Measurements from ENCODE around the gene SLN. TPM values are rescaled to one million over a fixed set of nuclear protein-coding genes. Genes with fewer than 3 reads are reported as not detected.
A peak's percentile ranks its signal among the peaks of the same experiment; 100 is the strongest.
"Not testable (repeated sequence)": the region's sequence is repeated elsewhere in the genome, so short reads cannot be mapped to it uniquely, and the experiment has no call there.

SLN gene
- total RNA-seq = not detected

GRCh38 chr11:107711861-107712755 lies at the start of gene SLN:
TSS of gene SLN (minus strand) at chr11:107712056.
- no peaks in the 10 kb centered on the region for H3K4me1 Mint-ChIP-seq
- no peak within 1 kb of the TSS for H3K27ac Mint-ChIP-seq
- no peaks in the 10 kb centered on the region for H3K36me3 Mint-ChIP-seq (ENCODE audit: low read depth)
- peaks cover 42% of the 10 kb centered on the region for H3K27me3 Mint-ChIP-seq
- H3K9me3 Mint-ChIP-seq = no peaks in the 10 kb centered on the region
- H3K4me3 Mint-ChIP-seq = no peak within 1 kb of the TSS
- ATAC-seq (replicated peaks) = no peak

GRCh38 chr11:107758719-107759355 lies 47.0 kb upstream of the SLN start:
- H3K27ac Mint-ChIP-seq; H3K9me3 Mint-ChIP-seq; ATAC-seq (replicated peaks); H3K4me1 Mint-ChIP-seq; H3K4me3 Mint-ChIP-seq; H3K36me3 Mint-ChIP-seq (ENCODE audit: low read depth): not testable (repeated sequence)
- peaks cover 50% of the 10 kb centered on the region for H3K27me3 Mint-ChIP-seq

GRCh38 chr11:107757661-107758060 lies 45.8 kb upstream of the SLN start:
- Mint-ChIP-seq H3K36me3 (ENCODE audit: low read depth) (no peaks in the 10 kb centered on the region), H3K4me1 (no peaks in the 10 kb centered on the region), H3K4me3 (no peak overlapping the region), H3K27ac (no peak overlapping the region), H3K27me3 (peaks cover 50% of the 10 kb centered on the region), H3K9me3 (no peaks in the 10 kb centered on the region)
- ATAC-seq (replicated peaks) = no peak

- Mint-ChIP-seq H3K36me3 (ENCODE audit: low read depth) (no peaks in the 10 kb centered on the region), H3K27ac (no peak overlapping the region), H3K4me1 (no peaks in the 10 kb centered on the region), H3K4me3 (no peak overlapping the region), H3K27me3 (peaks cover 51% of the 10 kb centered on the region), H3K9me3 (no peaks in the 10 kb centered on the region)
- ATAC-seq (replicated peaks) = no peak
These were observed 44.7 kb upstream of the SLN start for GRCh38 chr11:107756553-107756952.

- Mint-ChIP-seq H3K9me3 (no peaks in the 10 kb centered on the region), H3K4me3 (no peak overlapping the region), H3K27ac (no peak overlapping the region), H3K27me3 (peaks cover 45% of the 10 kb centered on the region), H3K4me1 (no peaks in the 10 kb centered on the region), H3K36me3 (ENCODE audit: low read depth) (no peaks in the 10 kb centered on the region)
- no peak for ATAC-seq (replicated peaks)
These were observed 41.3 kb upstream of the SLN start for GRCh38 chr11:107752949-107753822.

GRCh38 chr11:107752508-107752907 lies 40.7 kb upstream of the SLN start:
- Mint-ChIP-seq H3K36me3 (ENCODE audit: low read depth) (no peaks in the 10 kb centered on the region), H3K4me1 (no peaks in the 10 kb centered on the region), H3K9me3 (no peaks in the 10 kb centered on the region), H3K4me3 (no peak overlapping the region), H3K27me3 (peaks cover 40% of the 10 kb centered on the region), H3K27ac (no peak overlapping the region)
- ATAC-seq (replicated peaks) = no peak

GRCh38 chr11:107751082-107751481 lies 39.2 kb upstream of the SLN start:
- no peak for ATAC-seq (replicated peaks)

GRCh38 chr11:107750313-107750712 lies 38.5 kb upstream of the SLN start:
- Mint-ChIP-seq H3K36me3 (ENCODE audit: low read depth) (no peaks in the 10 kb centered on the region), H3K4me1 (no peaks in the 10 kb centered on the region), H3K27me3 (peaks cover 32% of the 10 kb centered on the region), H3K9me3 (no peaks in the 10 kb centered on the region), H3K27ac (no peak overlapping the region), H3K4me3 (no peak overlapping the region)
- ATAC-seq (replicated peaks) = no peak

More at GRCh38 chr11:107751082-107751481, 39.2 kb upstream of the SLN start:
- no peaks in the 10 kb centered on the region for H3K9me3 Mint-ChIP-seq
- H3K27me3 Mint-ChIP-seq = peaks cover 31% of the 10 kb centered on the region
- no peak overlapping the region for H3K27ac Mint-ChIP-seq
- H3K36me3 Mint-ChIP-seq (ENCODE audit: low read depth) = no peaks in the 10 kb centered on the region
- no peaks in the 10 kb centered on the region for H3K4me1 Mint-ChIP-seq
- no peak overlapping the region for H3K4me3 Mint-ChIP-seq

GRCh38 chr11:107747622-107748021 lies 35.8 kb upstream of the SLN start:
- H3K4me1 Mint-ChIP-seq = no peaks in the 10 kb centered on the region
- H3K36me3 Mint-ChIP-seq (ENCODE audit: low read depth) = no peaks in the 10 kb centered on the region
- no peak overlapping the region for H3K27ac Mint-ChIP-seq
- peaks cover 36% of the 10 kb centered on the region for H3K27me3 Mint-ChIP-seq
- no peak for ATAC-seq (replicated peaks)
- no peak overlapping the region for H3K4me3 Mint-ChIP-seq
- H3K9me3 Mint-ChIP-seq = no peaks in the 10 kb centered on the region

GRCh38 chr11:107744736-107745135 lies 32.9 kb upstream of the SLN start:
- H3K27ac Mint-ChIP-seq = no peak overlapping the region
- peaks cover 34% of the 10 kb centered on the region for H3K27me3 Mint-ChIP-seq
- no peak overlapping the region for H3K4me3 Mint-ChIP-seq
- no peaks in the 10 kb centered on the region for H3K9me3 Mint-ChIP-seq
- no peak for ATAC-seq (replicated peaks)
- no peaks in the 10 kb centered on the region for H3K36me3 Mint-ChIP-seq (ENCODE audit: low read depth)
- H3K4me1 Mint-ChIP-seq = no peaks in the 10 kb centered on the region

GRCh38 chr11:107743191-107743590 lies 31.3 kb upstream of the SLN start:
- Mint-ChIP-seq H3K27ac (no peak overlapping the region), H3K27me3 (peaks cover 42% of the 10 kb centered on the region)

GRCh38 chr11:107741044-107741823 lies 29.4 kb upstream of the SLN start:
- Mint-ChIP-seq H3K27ac (no peak overlapping the region), H3K4me3 (no peak overlapping the region), H3K36me3 (ENCODE audit: low read depth) (no peaks in the 10 kb centered on the region), H3K9me3 (no peaks in the 10 kb centered on the region), H3K4me1 (no peaks in the 10 kb centered on the region), H3K27me3 (peaks cover 42% of the 10 kb centered on the region)
- ATAC-seq (replicated peaks) = peak; percentile 72

More at GRCh38 chr11:107743191-107743590, 31.3 kb upstream of the SLN start:
- Mint-ChIP-seq H3K4me1 (no peaks in the 10 kb centered on the region), H3K9me3 (no peaks in the 10 kb centered on the region), H3K4me3 (no peak overlapping the region), H3K36me3 (ENCODE audit: low read depth) (no peaks in the 10 kb centered on the region)
- no peak for ATAC-seq (replicated peaks)

GRCh38 chr11:107740271-107740670 lies 28.4 kb upstream of the SLN start:
- H3K9me3 Mint-ChIP-seq = no peaks in the 10 kb centered on the region
- H3K4me1 Mint-ChIP-seq = no peaks in the 10 kb centered on the region
- H3K4me3 Mint-ChIP-seq = no peak overlapping the region
- H3K27ac Mint-ChIP-seq = no peak overlapping the region
- no peak for ATAC-seq (replicated peaks)
- H3K27me3 Mint-ChIP-seq = peaks cover 40% of the 10 kb centered on the region
- no peaks in the 10 kb centered on the region for H3K36me3 Mint-ChIP-seq (ENCODE audit: low read depth)

- H3K9me3 Mint-ChIP-seq = no peaks in the 10 kb centered on the region
- no peaks in the 10 kb centered on the region for H3K36me3 Mint-ChIP-seq (ENCODE audit: low read depth)
- H3K27me3 Mint-ChIP-seq = peaks cover 46% of the 10 kb centered on the region
- no peak for ATAC-seq (replicated peaks)
- H3K27ac Mint-ChIP-seq = no peak overlapping the region
- H3K4me1 Mint-ChIP-seq = no peaks in the 10 kb centered on the region
- H3K4me3 Mint-ChIP-seq = no peak overlapping the region
These were observed 24.7 kb upstream of the SLN start for GRCh38 chr11:107736546-107736945.
